SK-N-SH (cell line): Measurements from ENCODE around the gene SLC46A2. TPM values are rescaled to one million over a fixed set of nuclear protein-coding genes. Genes with fewer than 3 reads are reported as not detected.

Source experiments
- CTCF ChIA-PET: fragments of 300-600, 350-600 bp; formaldehyde crosslinking; extraction: SDS; loops from one replicate; lab custom pipeline; 2021; lab: Yijun Ruan, JAX
- POLR2A ChIA-PET: fragments of 350-600 bp; sonication (Branson Sonifier 250); formaldehyde crosslinking; extraction: SDS; loops from one replicate; lab custom pipeline; 2020; ENCODE audit warnings: antibody characterized with exemption, inconsistent platforms; lab: Yijun Ruan, JAX
- DNase-seq: peaks from one replicate; pipeline ENCODE4 v3.0.0; 2012
- H2AFZ ChIP-seq: fragments of 200-600 bp; sonication (generic); 2 replicates; pipeline ENCODE4 v1.8.1; 2016; ENCODE audit warnings: antibody characterized with exemption, mild to moderate bottlenecking, low read depth
- H3F3A ChIP-seq: fragments of 200-600 bp; sonication (generic); replicated peaks from 2 replicates; pipeline ENCODE3; 2016; ENCODE audit warnings: antibody characterized with exemption, mild to moderate bottlenecking; ENCODE audit not compliant: insufficient read depth
- H3K27ac ChIP-seq, 2 experiments: fragments of 200-500 bp in 1 of 2; fragments of 200-600 bp in 1 of 2; sonication (Bioruptor generic) in 1 of 2; sonication (generic), shearing (Covaris generic) in 1 of 2; 2 replicates each; pipeline versions ENCODE4 v1.5.1 to v1.6.1; 2014 to 2016; ENCODE audit warnings: low read depth in 2 of 2, inconsistent platforms in 1 of 2, low read length in 1 of 2, mild to moderate bottlenecking in 1 of 2, mixed read lengths in 1 of 2
- H3K27me3 ChIP-seq: fragments of 200-600 bp; sonication (generic), shearing (Covaris generic); 2 replicates; pipeline ENCODE4 v1.6.1; 2016; ENCODE audit warnings: mixed run types; ENCODE audit not compliant: insufficient read depth
- H3K36me3 ChIP-seq, 2 experiments: fragments of 200-500 bp in 1 of 2; fragments of 200-600 bp in 1 of 2; sonication (Bioruptor generic) in 1 of 2; sonication (generic) in 1 of 2; replicated peaks in 1 of 2; 2 replicates each; pipeline versions ENCODE3 to v1.5.1; 2014 to 2016; ENCODE audit warnings: low read length in 1 of 2, mild to moderate bottlenecking in 1 of 2; ENCODE audit not compliant: insufficient read depth in 2 of 2, control insufficient read depth in 1 of 2
- H3K4me1 ChIP-seq, 2 experiments: fragments of 200-500 bp in 1 of 2; fragments of 200-600 bp in 1 of 2; sonication (Bioruptor generic) in 1 of 2; sonication (generic), shearing (Covaris generic) in 1 of 2; 2 replicates each; pipeline versions ENCODE4 v1.5.1 to v1.6.1; 2014 to 2016; ENCODE audit warnings: low read depth in 1 of 2, low read length in 1 of 2, mixed run types in 1 of 2; ENCODE audit not compliant: insufficient read depth in 2 of 2, control insufficient read depth in 1 of 2
- H3K4me2 ChIP-seq: fragments of 200-600 bp; sonication (generic), shearing (Covaris generic); 2 replicates; pipeline ENCODE4 v1.6.1; 2017; ENCODE audit warnings: mixed run types
- H3K4me3 ChIP-seq, 2 experiments: fragments of 200-500 bp in 1 of 2; fragments of 200-600 bp in 1 of 2; sonication (Bioruptor generic) in 1 of 2; sonication (generic), shearing (Covaris generic) in 1 of 2; 2 replicates each; pipeline versions ENCODE4 v1.5.1 to v1.8.1; 2014 to 2016; ENCODE audit warnings: low read depth in 2 of 2, inconsistent platforms in 1 of 2, low read length in 1 of 2, mild to moderate bottlenecking in 1 of 2, mixed read lengths in 1 of 2, moderate library complexity in 1 of 2
- H3K79me2 ChIP-seq: fragments of 200-600 bp; sonication (generic); 2 replicates; pipeline ENCODE4 v1.8.1; 2017; ENCODE audit warnings: mild to moderate bottlenecking; ENCODE audit not compliant: insufficient read depth
- H3K9ac ChIP-seq: fragments of 200-600 bp; sonication (generic); 2 replicates; pipeline ENCODE4 v1.6.1; 2017; ENCODE audit warnings: mixed run types
- H3K9me2 ChIP-seq: fragments of 200-600 bp; sonication (generic); 2 replicates; pipeline ENCODE4 v1.6.1; 2017; ENCODE audit warnings: mixed run types
- H3K9me3 ChIP-seq: fragments of 200-600 bp; sonication (generic); 2 replicates; pipeline ENCODE4 v1.6.1; 2017; ENCODE audit warnings: mixed run types, mild to moderate bottlenecking, moderate library complexity
- H4K20me1 ChIP-seq: fragments of 200-600 bp; sonication (generic); 2 replicates; pipeline ENCODE4 v1.6.1; 2017; ENCODE audit warnings: mild to moderate bottlenecking, mixed run types; ENCODE audit not compliant: insufficient read depth
- IRF3 ChIP-seq: fragments of 150-350 bp; IDR thresholded peaks from 2 replicates; pipeline ENCODE4 v1.6.1; 2016; ENCODE audit warnings: mild to moderate bottlenecking, low read depth, low read length
- JUND ChIP-seq: IDR thresholded peaks from 2 replicates; pipeline ENCODE4 v1.4.0; 2012
- RAD21 ChIP-seq: IDR thresholded peaks from 2 replicates; pipeline ENCODE4 v1.6.1; 2012; ENCODE audit warnings: mild to moderate bottlenecking, low read length
- REST ChIP-seq: IDR thresholded peaks from 2 replicates; pipeline ENCODE4 v1.6.1; 2012; ENCODE audit warnings: mild to moderate bottlenecking, low read depth, low read length, moderate library complexity
- WGBS: methylation state at CpG from one replicate; pipeline ENCODE4 v1.1.6; 2017; ENCODE audit warnings: low lambda C conversion rate; 5-methylcytosine and 5-hydroxymethylcytosine counted together
- polyA plus RNA-seq, 3 experiments: library from polyadenylated mRNA; depleted of rRNA; stranded (reverse); fragments of >200 nt; gene quantifications; 2 replicates each; pipeline ENCODE4 v1.2.3, GENCODE V29; 2012
- TF ChIP-seq, protein P1 (sequence below): fragments of 200-600 bp; sonication (generic); IDR thresholded peaks from 2 replicates; pipeline ENCODE4 v1.6.1; 2017; ENCODE audit warnings: antibody characterized with exemption, mild to moderate bottlenecking, moderate library complexity

SLC46A2 gene
- polyA plus RNA-seq, 1 of the 3 experiments (the other 2 are of a cell fraction), result not detected

DNA sequence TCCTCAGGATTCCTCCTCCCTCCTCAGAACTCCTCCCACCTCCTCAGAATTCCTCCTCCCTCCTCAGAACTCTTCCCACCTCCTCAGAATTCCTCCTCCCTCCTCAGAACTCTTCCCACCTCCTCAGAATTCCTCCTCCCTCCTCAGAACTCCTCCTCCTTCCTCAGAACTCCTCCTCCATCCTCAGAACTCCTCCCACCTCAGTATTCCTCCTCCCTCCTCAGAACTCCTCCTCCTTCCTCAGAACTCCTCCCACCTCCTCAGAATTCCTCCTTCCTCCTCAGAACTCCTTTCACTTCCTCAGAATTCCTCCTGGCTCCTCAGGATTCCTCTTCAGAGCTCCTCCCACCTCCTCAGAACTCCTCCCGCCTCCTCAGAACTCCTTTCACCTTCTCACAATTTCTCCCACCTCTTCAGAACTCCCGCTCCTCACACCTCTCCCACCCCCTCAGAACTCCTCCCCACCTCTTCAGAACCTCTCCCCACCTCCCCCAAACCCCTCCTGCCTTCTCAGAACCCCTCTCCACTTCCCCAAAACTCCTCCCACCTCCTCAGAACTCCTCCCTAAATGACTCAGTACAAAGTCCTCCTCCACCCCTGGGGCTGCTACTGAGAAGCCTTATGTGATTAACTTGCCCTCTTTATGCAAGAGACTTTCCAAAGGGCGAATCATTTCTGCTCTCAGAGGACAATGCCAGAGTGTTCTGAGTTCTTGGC lies 23.2 kb downstream of the SLC46A2 start (continued):
- TF ChIP-seq REST (no peak), JUND (no peak; the same call in 1 of the 2 replicates), RAD21 (no peak)

DNA sequence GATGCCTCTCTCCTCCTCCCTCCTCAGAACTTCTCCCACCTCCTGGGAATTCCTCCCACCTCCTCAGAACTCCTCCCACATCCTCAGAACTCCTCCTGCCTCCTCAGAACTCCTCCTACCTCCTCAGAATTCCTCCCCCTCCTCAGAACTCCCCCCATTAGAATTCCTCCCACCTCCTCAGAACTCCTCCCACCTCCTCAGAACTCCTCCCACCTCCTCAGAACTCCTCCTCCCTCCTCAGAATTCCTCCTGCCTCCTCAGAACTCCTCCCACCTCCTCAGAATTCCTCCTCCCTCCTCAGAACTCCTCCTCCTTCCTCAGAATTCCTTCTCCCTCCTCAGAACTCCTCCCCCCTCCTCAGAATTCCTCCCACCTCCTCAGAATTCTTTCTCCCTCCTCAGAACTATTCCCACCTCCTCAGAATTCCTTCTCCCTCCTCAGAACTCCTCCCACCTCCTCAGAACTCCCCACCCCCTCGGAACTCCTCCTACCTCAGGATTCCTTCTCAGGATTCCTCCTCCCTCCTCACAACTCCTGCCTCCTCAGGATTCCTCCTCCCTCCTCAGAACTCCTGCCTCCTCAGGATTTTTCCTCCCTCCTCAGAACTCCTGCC lies 23.9 kb downstream of the SLC46A2 start:
- no peak for DNase-seq

More for the DNA sequence above, 23.9 kb downstream of the SLC46A2 start:
- Histone ChIP-seq H3K4me2 (no peak overlapping the region), H3K4me1 (no peaks in the 10 kb centered on the region), H3K36me3 (peaks cover 0 to 6% of the 10 kb centered on the region in 2 experiments), H3K27me3 (no peaks in the 10 kb centered on the region), H2AFZ (no peak overlapping the region), H3K9me3 (no peaks in the 10 kb centered on the region), H3K79me2 (no peaks in the 10 kb centered on the region), H3K4me3 (no peak overlapping the region), H3K27ac (no peak overlapping the region), H3K9ac (no peak overlapping the region), H3F3A (no peaks in the 10 kb centered on the region), H3K9me2 (no peaks in the 10 kb centered on the region), H4K20me1 (no peaks in the 10 kb centered on the region)
- no peak for TF ChIP-seq IRF3
- TF ChIP-seq, protein P1, sequence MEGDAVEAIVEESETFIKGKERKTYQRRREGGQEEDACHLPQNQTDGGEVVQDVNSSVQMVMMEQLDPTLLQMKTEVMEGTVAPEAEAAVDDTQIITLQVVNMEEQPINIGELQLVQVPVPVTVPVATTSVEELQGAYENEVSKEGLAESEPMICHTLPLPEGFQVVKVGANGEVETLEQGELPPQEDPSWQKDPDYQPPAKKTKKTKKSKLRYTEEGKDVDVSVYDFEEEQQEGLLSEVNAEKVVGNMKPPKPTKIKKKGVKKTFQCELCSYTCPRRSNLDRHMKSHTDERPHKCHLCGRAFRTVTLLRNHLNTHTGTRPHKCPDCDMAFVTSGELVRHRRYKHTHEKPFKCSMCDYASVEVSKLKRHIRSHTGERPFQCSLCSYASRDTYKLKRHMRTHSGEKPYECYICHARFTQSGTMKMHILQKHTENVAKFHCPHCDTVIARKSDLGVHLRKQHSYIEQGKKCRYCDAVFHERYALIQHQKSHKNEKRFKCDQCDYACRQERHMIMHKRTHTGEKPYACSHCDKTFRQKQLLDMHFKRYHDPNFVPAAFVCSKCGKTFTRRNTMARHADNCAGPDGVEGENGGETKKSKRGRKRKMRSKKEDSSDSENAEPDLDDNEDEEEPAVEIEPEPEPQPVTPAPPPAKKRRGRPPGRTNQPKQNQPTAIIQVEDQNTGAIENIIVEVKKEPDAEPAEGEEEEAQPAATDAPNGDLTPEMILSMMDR, result no peak
- ChIA-PET CTCF (no interaction called here), POLR2A (no interaction called here)
- WGBS, result 65% methylated on average over 1 of the region's 1 CpG
